ENCODE measurements around the gene PEX5L. TPM values are rescaled to one million over a fixed set of nuclear protein-coding genes. Genes with fewer than 3 reads are reported as not detected.

Gene PEX5L
- total and polyA plus RNA-seq, 2 experiments from 2014 or later: 6.3 to 7.0 TPM

GRCh38 chr3:179825527-179826246, 211.1 kb downstream of the PEX5L start (continued):
- TF ChIP-seq JUNB (IDR thresholded peaks at IDR 0.05; ENCODE audit: unreplicated experiment): no peak
- TF ChIP-seq CREB1 (CRISPR knock-in tag; IDR thresholded peaks at IDR 0.05; ENCODE audit: low read depth): no peak
- TF ChIP-seq POLR2AphosphoS5 (IDR thresholded peaks at IDR 0.05; ENCODE audit: low read depth): no peak
- no peak for TF ChIP-seq STAT1 (IDR thresholded peaks at IDR 0.05; ENCODE audit: unreplicated experiment)
- no peak for TF ChIP-seq REST (IDR thresholded peaks at IDR 0.05; ENCODE audit: unreplicated experiment)
- no peak for TF ChIP-seq EZH2 (IDR thresholded peaks at IDR 0.05; ENCODE audit: low read depth, unreplicated experiment)
- no peak for TF ChIP-seq CTCF (conservative IDR thresholded peaks at IDR 0.05; ENCODE audit: low read depth in 2 of 2)
- TF ChIP-seq NANOG (IDR thresholded peaks at IDR 0.05; ENCODE audit: borderline replicate concordance): no peak
- TF ChIP-seq ZNF331 (CRISPR knock-in tag; IDR thresholded peaks at IDR 0.05; ENCODE audit: low read depth): no peak

GRCh38 chr3:179822296-179822695, 214.4 kb downstream of the PEX5L start:
- no peaks in the 10 kb centered on the region for H3K27me3 ChIP-seq (ENCODE audit: insufficient read depth)
- H3K4me1 ChIP-seq (ENCODE audit: insufficient read depth): peaks cover 12% of the 10 kb centered on the region

More at GRCh38 chr3:179822296-179822695, 214.4 kb downstream of the PEX5L start:
- Histone ChIP-seq H4K20me1 (replicated peaks; ENCODE audit: insufficient read depth) (no peaks in the 10 kb centered on the region), H3K4me3 (no peak overlapping the region), H3K9me2 (ENCODE audit: insufficient read depth) (peaks cover 2% of the 10 kb centered on the region; the same call in 1 of the 2 replicates), H3K79me2 (replicated peaks; ENCODE audit: insufficient read depth) (no peaks in the 10 kb centered on the region), H3K27ac (ENCODE audit: low read depth) (no peak overlapping the region), H2AFZ (no peak overlapping the region), H3F3A (replicated peaks; ENCODE audit: low read depth) (no peaks in the 10 kb centered on the region), H3K36me3 (ENCODE audit: insufficient read depth) (no peaks in the 10 kb centered on the region), H3K4me2 (no peak overlapping the region)
- ATAC-seq (no peak), DNase-seq (ENCODE audit: low spot score) (no peak)
- Mint-ChIP-seq H3K27me3 (ENCODE audit: insufficient read depth, low read depth, poor library complexity) (peaks cover 2% of the 10 kb centered on the region), H3K9me3 (no peaks in the 10 kb centered on the region), H3K4me1 (peaks cover 24% of the 10 kb centered on the region), H3K27ac (no peak overlapping the region), H3K36me3 (ENCODE audit: low read depth) (no peaks in the 10 kb centered on the region), H3K4me3 (no peak overlapping the region)
- TF ChIP-seq ZNF331 (CRISPR knock-in tag; IDR thresholded peaks at IDR 0.05; ENCODE audit: low read depth): no peak
